HG03135 (cell line): ENCODE data around the gene LMF1.

Source experiments
- ATAC-seq: cut with Tn5 transposase; IDR thresholded peaks from one replicate; pipeline ENCODE4 v1.9.1; 2021; ENCODE audit warnings: mild to moderate bottlenecking, moderate library complexity; ENCODE audit not compliant: unreplicated experiment

Gene LMF1

DNA sequence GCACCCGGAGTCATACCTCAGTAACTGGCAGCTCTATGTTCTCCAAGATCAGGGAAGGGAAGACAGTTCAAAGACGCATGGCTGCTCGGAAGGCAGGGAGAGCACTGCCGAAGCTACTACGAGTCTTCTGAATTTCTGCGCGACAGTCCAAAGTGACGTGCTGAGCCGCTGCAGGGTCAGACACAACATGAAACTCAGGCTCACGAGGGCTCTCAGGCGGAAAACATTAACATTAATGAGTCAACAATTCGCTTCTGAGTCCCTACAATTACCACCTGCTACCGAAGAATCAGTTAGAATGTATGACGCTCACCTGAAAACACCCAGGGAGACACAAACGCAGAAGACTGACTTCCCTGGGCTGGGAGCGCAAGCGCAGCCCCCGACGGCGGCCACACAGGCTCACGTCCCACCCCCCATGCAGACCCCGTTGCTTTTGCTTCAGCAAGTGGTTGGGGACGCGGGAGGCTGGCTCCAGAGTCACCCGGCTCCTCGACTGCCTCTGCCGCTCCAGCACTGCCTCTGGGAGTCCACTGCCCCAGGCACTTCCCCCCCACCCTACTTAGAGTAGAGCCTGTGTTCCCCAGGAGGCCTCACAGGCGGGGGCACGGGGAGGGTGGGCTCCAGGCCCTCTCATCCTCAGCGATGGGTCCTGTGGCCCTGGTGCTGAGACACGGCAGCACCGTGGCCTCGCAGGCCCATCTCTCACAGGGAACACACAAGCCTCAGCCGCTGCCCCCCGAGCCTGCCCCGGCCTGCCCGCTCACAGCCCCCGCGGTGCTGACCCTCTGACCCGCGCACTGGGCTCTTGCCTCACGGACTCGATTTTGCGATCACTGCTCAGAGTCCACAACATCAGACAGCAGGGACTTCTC is 38.9 kb downstream of the LMF1 start:
- no peak for ATAC-seq

DNA sequence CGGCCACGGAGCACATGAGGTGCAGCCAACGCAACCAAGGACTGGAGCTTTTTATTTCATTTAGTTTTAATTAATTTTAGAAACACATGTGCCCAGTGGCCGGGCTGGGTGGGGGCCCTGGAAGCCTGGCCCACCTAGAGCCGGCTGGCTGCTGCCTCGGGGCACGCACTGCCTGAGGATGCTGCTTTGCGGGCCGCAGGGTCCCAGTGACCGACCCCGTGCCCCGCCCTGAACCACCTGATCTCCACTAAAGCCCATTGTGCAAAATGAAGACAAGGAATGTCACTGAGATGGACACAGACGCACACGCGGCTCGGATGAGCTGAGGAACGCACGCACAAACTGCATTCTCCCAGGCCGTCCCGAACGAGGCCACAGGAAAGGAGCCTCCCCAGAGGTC is 39.6 kb downstream of the LMF1 start:
- no peak for ATAC-seq

DNA sequence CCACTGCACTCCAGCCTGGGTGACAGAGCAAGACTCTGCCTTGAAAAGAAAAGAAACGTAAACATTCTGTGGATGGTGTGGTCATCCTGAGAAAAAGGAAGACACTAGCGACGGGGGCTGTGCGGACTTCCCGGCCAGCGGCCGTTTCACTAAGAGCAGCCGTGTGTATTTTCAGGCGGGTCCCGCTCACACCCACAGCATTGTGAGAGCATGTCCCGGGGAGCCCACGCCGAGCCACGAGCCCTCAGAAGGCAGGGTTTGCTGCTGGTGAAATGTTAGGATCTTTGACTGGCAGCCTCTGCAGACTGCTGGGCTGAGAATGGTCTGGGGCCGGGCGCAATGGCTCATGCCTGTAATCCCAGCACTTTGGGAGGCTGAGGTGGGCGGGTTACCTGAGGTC is 40.3 kb downstream of the LMF1 start:
- no peak for ATAC-seq

DNA sequence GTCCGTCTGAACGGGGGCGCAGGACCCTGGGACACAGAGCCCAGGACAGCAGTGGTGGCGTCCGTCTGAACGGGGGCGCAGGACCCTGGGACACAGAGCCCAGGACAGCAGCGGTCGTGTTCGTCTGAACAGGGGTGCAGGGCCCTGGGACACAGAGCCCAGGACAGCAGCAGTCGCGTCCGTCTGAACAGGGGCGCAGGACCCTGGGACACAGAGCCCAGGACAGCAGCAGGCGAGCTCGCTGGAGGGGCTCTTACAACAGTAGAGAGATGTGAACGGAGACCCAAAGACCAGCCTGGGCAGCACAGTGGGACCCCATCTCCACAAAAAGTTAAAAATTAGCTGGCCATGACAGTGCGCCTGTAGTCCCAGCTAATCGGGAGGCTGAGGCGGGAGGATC is 40.7 kb downstream of the LMF1 start:
- no peak for ATAC-seq

DNA sequence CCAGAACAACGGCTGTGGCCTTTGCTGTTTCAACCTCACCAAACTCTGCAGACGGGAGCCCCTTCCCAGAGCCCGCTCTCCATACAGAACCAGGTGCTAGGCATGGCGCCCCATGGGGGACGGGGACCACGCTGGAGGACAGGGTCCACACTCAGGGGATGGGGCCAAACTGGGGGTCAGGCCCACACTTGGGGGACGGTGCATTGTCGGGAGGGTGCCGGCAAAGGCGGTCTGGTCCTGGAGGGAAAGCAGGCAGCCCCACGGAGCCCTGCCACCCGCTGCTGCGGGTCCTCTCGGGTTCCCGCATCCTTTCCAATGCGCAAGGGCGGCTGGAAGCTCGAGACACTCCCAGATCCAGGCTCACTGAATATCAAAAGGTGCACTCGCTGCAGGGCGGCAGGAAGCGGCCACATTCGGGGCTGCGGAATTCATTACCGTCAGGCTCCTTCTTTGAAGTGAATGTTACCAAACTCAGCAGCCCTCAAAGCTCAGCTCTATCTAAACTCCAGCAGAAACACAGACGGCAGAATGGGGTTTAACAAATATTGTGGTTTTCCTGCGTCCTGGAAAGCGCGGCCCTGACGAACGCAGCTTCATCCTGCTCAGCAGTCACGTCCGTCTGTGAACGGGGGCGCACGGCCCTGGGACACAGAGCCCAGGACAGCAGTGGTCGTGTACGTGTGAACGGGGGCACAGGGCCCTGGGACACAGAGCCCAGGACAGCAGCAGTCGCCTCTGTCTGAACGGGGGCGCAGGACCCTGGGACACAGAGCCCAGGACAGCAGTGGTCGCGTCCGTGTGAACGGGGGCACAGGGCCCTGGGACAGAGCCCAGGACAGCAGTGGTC is 41.3 kb downstream of the LMF1 start:
- ATAC-seq, result no peak

DNA sequence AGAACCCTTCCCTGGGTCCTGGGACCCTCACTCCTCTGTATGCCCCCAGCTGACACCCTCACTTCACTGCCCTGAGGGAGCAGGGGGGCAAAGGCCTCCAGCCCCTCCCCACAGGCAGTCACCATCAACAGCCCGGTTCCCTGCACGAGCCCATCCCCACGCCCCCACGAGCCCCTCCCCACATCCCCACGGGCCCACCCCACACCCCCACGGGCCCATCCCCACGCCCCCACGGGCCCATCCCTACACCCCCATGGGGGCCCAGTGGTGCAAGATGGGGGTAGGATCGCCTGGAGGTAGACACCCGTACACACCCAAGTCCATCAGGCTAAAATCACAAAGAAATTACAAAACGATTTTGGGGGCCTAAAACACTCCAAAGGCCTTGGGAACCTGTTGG is 42.3 kb downstream of the LMF1 start:
- no peak for ATAC-seq

DNA sequence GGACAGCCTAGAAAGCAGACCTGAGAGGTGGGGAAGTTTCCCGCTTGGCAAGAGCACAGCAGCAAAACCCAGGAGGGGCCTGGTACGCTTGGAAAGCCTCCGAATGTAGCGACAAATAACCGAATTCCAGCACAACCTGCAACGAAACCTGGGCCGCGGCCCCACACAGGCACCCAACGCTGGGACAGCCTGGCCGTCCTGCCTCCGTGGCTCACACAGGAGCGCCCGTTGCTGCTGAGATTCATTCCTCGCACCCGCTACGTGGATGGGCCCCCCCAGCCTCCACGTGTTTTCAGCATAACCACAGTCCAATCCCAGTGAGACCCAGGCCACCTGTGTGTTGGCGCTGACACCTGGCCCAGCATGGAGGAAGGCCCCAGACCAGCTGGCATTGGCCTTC is 42.9 kb downstream of the LMF1 start:
- ATAC-seq, result no peak

DNA sequence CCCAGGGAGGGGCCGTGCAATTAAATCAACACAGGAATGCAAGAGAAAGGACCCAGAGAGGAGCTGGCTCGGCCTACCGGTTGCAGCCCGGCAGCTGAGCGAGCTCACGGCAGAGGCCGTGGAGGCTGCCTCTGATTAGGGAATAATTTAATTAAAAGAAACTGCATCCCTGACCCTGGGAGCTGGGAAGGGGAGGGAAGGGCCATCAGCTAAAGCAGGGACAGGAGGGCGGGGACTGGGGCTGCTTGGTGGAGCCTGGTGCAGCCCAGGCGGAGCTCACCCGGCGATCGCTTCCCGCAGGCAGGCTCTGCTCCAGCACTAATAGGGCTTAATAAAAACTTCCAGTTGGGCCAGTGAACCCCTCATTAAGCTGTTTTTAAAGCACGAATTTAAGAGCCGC is 43.4 kb downstream of the LMF1 start:
- no peak for ATAC-seq

DNA sequence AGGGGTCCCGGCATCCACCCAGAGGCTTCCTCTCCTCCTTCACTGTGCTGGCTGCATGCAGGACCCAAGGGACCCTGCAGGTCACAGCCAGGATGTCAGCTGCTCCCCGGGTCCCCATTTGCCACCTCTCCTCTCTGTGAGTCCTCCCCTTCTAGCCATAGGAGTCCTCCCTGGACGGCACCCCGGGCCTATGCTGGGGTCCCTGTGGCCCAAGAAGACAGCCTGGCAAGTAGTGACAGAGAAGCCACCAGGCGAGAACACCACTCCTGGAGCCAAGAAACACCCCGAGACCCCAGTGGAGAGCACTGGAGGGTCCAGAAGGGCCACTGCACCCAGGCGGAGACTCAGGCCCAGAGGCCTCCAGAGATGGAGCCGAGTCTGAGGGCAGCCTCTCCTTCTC is 44.1 kb downstream of the LMF1 start:
- ATAC-seq, result no peak

DNA sequence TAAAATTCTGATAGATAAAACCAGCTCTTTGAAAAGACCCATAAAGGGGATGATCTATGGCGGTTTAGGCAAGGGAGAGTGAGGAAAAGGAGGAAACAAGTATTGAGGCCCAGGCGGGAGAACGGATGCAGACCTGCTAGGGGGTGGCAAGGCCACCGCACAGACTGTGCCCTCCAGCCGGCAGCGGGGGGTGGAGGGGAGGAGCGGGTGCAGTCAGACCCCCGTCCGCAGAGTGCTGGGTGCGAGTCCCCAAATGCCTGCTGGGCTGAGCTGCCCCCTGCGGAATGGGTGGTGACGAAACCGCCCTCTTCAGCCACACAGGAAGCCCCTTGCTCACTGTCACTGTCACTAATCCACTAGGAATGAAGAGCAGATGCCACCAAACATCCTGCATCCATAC is 46.0 kb downstream of the LMF1 start:
- no peak for ATAC-seq

DNA sequence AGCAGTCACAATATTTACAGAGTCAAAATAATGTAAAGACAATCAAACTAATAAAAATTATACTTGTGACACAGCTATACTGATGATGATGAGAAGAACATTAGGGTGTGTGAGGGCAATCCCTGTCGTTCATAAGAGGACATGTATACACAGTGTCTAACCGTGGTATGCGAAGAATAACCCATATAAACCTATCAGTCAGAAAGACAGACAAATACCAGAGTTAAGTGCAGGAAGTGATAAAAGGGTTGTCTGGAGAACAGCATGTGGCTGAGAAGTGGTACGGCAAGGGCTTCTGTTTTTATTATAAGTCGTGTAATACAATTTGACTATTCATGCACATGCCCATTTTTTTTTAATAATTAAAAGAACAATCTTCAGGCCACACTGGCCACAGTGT is 46.7 kb downstream of the LMF1 start:
- ATAC-seq, result no peak

DNA sequence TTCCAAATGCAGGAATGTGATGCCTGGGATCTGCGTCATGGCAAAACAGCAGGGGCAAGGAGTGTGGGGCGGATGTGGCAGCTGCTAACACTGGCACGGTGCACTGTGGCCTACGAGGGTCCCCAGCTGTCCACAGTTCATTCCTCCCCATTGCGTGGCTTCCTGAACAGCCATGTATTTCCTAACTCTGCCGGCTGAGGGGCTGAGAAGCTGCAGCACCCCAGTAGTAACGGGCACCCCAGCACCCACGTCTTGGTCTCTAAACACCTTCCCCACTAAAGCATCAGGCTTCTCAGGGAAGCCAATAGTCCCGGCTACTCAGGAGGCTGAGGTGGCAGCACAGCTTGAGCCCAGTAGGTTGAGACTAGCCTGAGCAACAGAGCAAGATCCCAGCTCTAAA is 47.6 kb downstream of the LMF1 start:
- ATAC-seq, result no peak

DNA sequence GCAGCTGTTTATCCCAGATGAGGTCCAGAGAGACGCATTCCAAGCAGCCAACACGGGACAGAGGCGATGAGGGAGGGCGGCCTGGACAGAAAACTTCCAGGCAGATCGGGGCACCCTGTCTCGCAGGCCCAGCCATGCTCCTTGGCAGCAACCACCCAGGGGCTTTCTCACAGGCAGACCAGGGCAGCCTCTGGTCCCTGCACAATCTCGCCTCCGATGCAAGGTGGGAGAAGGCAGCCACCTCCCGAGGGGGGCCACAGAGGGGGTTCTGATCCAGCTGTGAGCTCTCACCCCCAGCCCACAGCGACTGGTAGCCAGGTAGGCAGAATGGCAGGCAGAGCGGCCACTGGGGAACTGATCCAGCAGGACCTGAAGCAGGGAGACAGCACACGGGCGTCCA is 48.7 kb downstream of the LMF1 start:
- no peak for ATAC-seq

DNA sequence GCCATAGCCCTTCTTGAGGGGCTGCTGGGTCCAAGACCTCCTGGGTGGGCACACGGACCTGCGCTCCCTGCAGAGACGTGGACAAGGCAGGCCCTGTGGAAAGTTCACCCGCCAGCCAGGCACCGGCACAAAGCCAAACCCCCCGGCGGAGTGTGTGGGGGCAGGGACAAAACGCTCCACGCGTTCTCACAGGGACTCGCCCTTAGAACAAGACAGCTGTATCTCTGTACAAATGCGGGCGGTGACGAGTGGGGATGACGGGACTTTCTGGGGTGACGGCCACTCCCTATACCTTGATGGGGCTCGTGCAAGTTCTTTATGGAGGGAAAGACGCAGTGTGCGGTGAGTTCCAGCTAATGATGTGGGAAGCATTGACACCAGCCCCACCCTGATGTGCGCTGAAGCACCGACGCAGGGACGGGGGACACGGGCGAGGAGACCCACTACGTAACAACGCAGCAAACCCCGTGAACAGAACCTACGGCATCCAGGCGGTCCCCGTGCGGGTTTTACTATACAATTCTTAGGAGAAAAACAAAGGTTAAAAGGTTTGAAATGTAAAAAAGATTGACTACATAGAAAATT is 49.4 kb downstream of the LMF1 start:
- ATAC-seq, result no peak

DNA sequence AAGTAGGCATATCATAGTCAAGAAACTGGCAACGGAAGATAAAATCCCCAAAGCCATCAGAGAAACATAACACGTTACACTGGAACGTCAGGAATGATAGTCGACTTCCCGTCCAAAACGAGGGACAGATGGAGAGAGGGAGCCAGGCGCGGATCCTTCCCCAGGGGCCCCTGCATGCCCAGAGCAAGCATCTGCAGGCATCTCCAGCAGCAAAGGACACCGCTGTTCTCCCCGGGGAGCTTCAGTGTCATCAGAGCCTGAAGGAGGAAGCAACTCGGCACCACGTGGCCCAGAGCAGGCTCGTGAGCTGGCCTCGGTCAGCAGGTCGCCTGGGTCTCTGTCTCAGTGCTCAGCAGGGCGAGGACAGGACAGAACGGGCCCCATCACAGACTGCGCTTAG is 50.1 kb downstream of the LMF1 start:
- no peak for ATAC-seq

DNA sequence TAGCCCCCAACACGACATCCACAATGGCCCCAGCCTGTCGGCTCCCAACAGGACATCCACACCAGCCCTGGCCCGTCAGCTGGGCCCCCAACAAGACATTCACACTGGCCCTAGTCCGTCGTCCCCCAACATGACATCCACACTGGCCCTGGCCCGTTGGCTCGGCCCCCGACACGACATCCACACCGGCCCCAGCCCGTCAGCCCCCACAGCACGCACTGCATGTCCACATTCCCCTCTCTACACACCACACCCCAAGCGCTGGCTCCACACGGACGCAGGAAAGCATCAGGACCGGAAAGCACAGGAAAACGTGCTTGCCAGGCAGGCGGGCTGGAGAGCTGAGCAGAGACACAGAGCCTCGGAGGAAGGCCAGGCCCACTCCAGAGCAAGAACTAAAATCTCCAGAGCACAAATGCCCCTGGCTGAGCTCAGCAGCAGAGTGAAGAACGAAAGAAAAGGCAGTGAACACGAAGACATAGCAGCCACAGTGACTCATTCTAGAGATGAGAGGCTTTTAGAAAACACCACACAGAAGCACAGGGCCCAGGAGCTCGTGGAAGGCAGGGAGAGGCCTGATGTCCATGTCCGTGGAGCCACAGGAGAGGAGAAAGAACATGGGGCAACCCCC is 50.6 kb downstream of the LMF1 start:
- ATAC-seq, result no peak

DNA sequence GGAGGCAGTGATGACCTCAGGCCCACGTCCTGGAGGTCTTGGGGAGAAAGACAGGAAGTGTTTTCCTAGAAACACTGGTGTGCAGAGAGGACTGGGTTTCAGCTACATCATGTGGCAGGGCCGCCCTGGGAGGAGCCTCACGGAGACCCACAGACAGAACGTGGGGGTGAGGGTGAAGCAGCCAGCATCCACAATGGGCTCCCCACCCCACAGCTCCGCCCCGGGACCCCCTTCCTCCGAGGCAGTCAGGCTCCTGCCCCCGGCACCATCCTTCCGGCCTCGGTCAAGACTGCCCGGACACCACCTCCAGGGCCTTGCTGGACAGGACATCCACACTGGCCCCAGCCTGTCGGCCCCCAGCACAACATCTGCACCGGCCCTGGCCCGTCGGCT is 51.1 kb downstream of the LMF1 start:
- no peak for ATAC-seq

DNA sequence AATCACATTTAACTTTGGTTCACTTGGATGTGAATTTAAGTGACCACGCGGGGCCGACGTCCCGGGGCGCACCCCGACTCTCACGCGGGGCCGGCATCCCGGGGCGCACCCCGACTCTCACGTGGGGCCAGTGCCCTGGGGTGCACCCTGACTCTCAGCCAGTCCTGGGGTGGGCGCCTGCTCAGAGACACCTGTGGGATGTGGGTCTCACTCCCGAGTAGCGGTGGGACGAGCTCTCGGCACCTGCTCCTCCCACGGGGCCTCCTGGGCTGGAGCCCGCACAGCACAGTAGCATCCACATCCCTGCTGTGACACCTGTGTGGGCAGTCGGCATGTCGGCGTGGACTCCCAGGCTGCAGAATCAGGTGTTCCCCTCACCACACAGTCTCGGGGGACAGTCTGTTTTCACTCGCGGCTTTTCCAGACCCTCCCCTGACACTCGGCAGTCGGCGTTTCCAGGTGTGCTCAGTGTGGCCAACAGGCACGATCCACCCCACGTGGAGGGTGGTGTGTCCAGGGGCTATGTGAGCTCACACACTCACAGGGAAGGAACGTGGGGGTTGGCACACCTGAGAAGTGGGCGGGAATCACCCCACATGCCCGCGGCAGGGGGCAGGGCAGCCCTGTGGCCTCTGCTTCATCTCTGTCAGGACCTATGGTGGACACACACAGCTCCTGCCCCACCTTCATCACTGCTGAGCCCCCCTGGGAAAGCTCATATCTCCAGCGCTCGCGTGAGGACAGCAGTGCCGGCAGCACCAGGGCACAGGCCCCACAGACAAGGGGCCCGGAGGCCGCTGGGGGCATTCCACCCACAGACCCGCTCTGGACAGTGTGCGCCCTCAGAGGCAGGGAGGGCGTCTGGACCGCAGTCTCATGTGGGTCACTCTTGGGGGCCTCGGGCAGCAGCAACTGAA is 51.8 kb downstream of the LMF1 start:
- ATAC-seq, result no peak

DNA sequence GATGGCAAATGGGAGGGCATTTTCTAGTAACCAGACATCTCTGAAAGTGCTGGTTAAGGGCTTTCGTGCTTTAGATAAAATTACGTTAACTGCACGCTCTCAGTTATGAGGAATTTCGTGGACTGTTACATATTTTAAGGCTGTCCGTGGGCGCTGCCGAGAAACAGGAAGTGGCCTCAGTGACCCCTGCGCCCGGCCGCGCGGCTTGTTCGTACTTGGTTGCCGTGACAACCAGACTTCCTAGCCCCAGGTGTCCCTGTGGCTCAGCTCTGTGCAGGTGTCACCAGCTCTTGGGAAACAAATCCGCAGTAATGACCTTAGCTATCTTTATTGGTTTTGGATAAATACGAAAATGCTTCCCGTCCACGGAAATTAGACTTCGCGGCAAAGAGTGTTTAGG is 52.7 kb downstream of the LMF1 start:
- no peak for ATAC-seq

DNA sequence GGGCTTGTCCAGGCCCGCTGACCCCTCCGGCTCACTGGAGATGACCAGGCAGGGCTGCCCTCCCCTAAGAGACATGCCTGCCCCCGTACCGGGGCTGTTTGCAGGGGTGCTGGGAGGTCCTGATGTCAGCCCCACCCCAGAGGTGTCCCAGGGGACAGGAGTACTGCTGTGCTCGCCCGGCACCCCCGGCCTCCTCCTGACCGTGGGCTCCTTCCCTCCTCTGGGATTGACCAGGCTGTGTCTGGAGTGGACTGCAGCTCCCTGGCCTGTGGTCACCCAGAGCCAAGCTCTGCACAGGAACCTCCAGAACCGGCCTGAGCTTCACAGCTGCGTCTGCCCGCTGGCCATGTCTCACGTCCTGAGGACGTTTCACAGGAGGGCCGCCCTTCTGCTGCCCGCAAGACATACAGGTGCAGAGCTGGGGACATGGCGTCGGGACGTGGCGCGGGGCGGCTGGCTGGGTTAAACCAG is 53.2 kb downstream of the LMF1 start:
- no peak for ATAC-seq
